ENCODE measurements around the gene RPA4. TPM values are rescaled to one million over a fixed set of nuclear protein-coding genes. Genes with fewer than 3 reads are reported as not detected.

Gene RPA4
- total RNA-seq, 2 experiments from 2014 or later = 1.8 to 1.9 TPM

DNA sequence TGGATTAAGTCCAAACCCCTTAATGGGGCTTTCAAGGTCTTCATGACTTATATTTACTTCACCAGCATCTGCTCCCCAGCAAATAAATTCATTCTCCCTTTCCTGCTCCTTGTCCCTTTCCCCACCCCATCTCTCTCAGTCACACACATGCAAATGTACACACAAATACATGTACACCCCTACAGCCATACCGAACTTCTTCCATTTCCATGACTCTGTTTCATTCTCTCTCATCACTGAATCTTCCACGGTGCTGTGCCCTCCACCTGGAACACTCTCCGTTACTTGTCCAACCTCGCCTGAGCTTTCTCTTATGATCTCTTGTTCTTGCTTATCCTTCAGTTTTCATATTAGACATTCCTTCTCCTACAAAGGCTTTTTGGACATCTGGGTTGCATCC lies 22.0 kb upstream of the RPA4 start:
- CTCF ChIA-PET (ENCODE audit: unreplicated experiment) = no interaction called here
- H3K79me2 ChIP-seq (ENCODE audit: insufficient read depth, low read depth, low read length) = no peaks in the 10 kb centered on the region
- no peaks in the 10 kb centered on the region for H3K9me3 ChIP-seq (ENCODE audit: low read length)
- H3K4me1 ChIP-seq (ENCODE audit: insufficient read depth, low read length, poor library complexity, severe bottlenecking) = peaks cover 14% of the 10 kb centered on the region
- H3K9me2 ChIP-seq (ENCODE audit: insufficient read depth, low read length) = no peaks in the 10 kb centered on the region
- H3K4me2 ChIP-seq (ENCODE audit: low read length) = no peak overlapping the region; the same call in 1 of the 2 replicates
- no peaks in the 10 kb centered on the region for H3K36me3 ChIP-seq (ENCODE audit: insufficient read depth, low read length)
- intact Hi-C loops (cut with micrococcal nuclease; ENCODE audit: unreplicated experiment) = no loop called here
- no peak overlapping the region for H3K27ac ChIP-seq (ENCODE audit: low read depth, low read length, poor library complexity, severe bottlenecking)
- H4K20me1 ChIP-seq (ENCODE audit: insufficient read depth, low read length) = no peaks in the 10 kb centered on the region
- no TSS peak for BruUV-seq (replicated peaks)
- H2AFZ ChIP-seq (ENCODE audit: low read length) = no peak overlapping the region
- POLR2A ChIA-PET = interaction anchor here (1.1 kb wide), 1 partner anchor 37 kb away, joined by 3 read pairs; no protein-coding TSS in a partner anchor
- DNase-seq (ENCODE audit: low spot score) = no peak
- TF ChIP-seq, protein P1, sequence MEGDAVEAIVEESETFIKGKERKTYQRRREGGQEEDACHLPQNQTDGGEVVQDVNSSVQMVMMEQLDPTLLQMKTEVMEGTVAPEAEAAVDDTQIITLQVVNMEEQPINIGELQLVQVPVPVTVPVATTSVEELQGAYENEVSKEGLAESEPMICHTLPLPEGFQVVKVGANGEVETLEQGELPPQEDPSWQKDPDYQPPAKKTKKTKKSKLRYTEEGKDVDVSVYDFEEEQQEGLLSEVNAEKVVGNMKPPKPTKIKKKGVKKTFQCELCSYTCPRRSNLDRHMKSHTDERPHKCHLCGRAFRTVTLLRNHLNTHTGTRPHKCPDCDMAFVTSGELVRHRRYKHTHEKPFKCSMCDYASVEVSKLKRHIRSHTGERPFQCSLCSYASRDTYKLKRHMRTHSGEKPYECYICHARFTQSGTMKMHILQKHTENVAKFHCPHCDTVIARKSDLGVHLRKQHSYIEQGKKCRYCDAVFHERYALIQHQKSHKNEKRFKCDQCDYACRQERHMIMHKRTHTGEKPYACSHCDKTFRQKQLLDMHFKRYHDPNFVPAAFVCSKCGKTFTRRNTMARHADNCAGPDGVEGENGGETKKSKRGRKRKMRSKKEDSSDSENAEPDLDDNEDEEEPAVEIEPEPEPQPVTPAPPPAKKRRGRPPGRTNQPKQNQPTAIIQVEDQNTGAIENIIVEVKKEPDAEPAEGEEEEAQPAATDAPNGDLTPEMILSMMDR (conservative IDR thresholded peaks at IDR 0.05; ENCODE audit: low read length) = no peak
- no peak for TF ChIP-seq EZH2phosphoT487 (IDR thresholded peaks at IDR 0.05; ENCODE audit: borderline replicate concordance, low read depth, low read length)
- no peak overlapping the region for H3K4me3 ChIP-seq (ENCODE audit: low read depth, low read length, poor library complexity, severe bottlenecking)

DNA sequence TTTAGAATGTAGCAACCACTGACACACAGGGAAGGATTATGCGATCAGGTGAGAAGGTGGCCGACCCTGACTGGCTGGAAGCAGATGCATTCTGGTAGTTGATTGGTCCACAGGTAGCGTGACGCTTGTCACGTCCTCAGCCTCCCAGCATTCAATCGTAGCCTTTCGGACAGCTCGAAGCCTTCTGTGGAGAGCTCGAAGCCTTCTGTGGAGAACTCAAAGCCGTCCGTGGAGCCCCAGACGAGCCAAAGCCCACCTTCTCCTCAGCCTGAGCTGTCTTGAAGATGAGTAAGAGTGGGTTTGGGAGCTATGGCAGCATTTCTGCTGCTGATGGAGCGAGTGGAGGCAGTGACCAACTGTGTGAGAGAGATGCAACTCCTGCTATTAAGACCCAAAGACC lies 319 bp downstream of the RPA4 start:
- ChIA-PET POLR2A (no interaction called here), CTCF (ENCODE audit: unreplicated experiment) (no interaction called here)
- Histone ChIP-seq H4K20me1 (ENCODE audit: insufficient read depth, low read length) (no peaks in the 10 kb centered on the region), H3K36me3 (ENCODE audit: insufficient read depth, low read length) (no peaks in the 10 kb centered on the region), H3K4me1 (ENCODE audit: insufficient read depth, low read length, poor library complexity, severe bottlenecking) (no peaks in the 10 kb centered on the region), H2AFZ (ENCODE audit: low read length) (no peak overlapping the region), H3K4me2 (ENCODE audit: low read length) (no peak overlapping the region), H3K27ac (ENCODE audit: low read depth, low read length, poor library complexity, severe bottlenecking) (no peak overlapping the region), H3K4me3 (ENCODE audit: low read depth, low read length, poor library complexity, severe bottlenecking) (no peak overlapping the region), H3K9me2 (ENCODE audit: insufficient read depth, low read length) (no peaks in the 10 kb centered on the region), H3K9me3 (ENCODE audit: low read length) (no peaks in the 10 kb centered on the region), H3K79me2 (ENCODE audit: insufficient read depth, low read depth, low read length) (no peaks in the 10 kb centered on the region)
- TF ChIP-seq, protein P1 (conservative IDR thresholded peaks at IDR 0.05; ENCODE audit: low read length) = no peak
- intact Hi-C loops (cut with micrococcal nuclease; ENCODE audit: unreplicated experiment) = no loop called here
- no peak for DNase-seq (ENCODE audit: low spot score)
- BruUV-seq (replicated peaks) = no TSS peak

DNA sequence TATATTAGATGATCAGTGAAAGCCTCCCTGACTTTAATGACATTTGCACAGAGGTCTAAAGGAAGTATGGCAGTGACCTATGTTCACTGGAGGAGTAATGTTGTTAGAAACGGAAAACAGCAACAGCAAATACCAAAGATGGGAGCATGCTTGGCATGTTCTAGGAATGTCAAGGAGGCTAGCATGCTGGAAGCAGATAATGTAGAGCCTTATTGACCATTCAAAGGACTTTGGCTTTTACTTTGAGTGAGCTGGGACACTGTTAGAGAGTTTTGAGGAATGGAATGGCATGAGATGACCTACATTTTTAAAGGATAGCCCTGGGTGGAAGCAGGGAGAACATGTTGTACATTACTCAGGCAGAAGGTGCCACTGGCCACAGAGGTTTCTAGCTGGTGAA lies 6.0 kb downstream of the RPA4 start:
- H3K9me2 ChIP-seq (ENCODE audit: insufficient read depth, low read length) = no peaks in the 10 kb centered on the region
- H4K20me1 ChIP-seq (ENCODE audit: insufficient read depth, low read length) = no peaks in the 10 kb centered on the region
- H3K27ac ChIP-seq (ENCODE audit: low read depth, low read length, poor library complexity, severe bottlenecking) = no peak overlapping the region
- TF ChIP-seq, protein P1 (conservative IDR thresholded peaks at IDR 0.05; ENCODE audit: low read length) = no peak
- no peak for TF ChIP-seq EZH2phosphoT487 (IDR thresholded peaks at IDR 0.05; ENCODE audit: borderline replicate concordance, low read depth, low read length)
- H3K4me3 ChIP-seq (ENCODE audit: low read depth, low read length, poor library complexity, severe bottlenecking) = no peak overlapping the region
- no peak overlapping the region for H3K4me2 ChIP-seq (ENCODE audit: low read length)
- DNase-seq (ENCODE audit: low spot score) = no peak
- H2AFZ ChIP-seq (ENCODE audit: low read length) = no peak overlapping the region
- H3K79me2 ChIP-seq (ENCODE audit: insufficient read depth, low read depth, low read length) = no peaks in the 10 kb centered on the region
- H3K4me1 ChIP-seq (ENCODE audit: insufficient read depth, low read length, poor library complexity, severe bottlenecking) = no peaks in the 10 kb centered on the region
- no peaks in the 10 kb centered on the region for H3K36me3 ChIP-seq (ENCODE audit: insufficient read depth, low read length)
- intact Hi-C loops (cut with micrococcal nuclease; ENCODE audit: unreplicated experiment) = no loop called here
- BruUV-seq (replicated peaks) = no TSS peak
- POLR2A ChIA-PET = no interaction called here
- CTCF ChIA-PET (ENCODE audit: unreplicated experiment) = no interaction called here
- no peaks in the 10 kb centered on the region for H3K9me3 ChIP-seq (ENCODE audit: low read length)

Data from OCI-LY7 (cell line).